Measurements from ENCODE around the gene CUX1. TPM values are rescaled to one million over a fixed set of nuclear protein-coding genes. Genes with fewer than 3 reads are reported as not detected.

The CUX1 gene
- total and polyA plus RNA-seq, 2 of the 13 experiments (the other 11 are each of a cell fraction or from before 2014, with no cell fraction given): 13.7 to 14.9 TPM

DNA sequence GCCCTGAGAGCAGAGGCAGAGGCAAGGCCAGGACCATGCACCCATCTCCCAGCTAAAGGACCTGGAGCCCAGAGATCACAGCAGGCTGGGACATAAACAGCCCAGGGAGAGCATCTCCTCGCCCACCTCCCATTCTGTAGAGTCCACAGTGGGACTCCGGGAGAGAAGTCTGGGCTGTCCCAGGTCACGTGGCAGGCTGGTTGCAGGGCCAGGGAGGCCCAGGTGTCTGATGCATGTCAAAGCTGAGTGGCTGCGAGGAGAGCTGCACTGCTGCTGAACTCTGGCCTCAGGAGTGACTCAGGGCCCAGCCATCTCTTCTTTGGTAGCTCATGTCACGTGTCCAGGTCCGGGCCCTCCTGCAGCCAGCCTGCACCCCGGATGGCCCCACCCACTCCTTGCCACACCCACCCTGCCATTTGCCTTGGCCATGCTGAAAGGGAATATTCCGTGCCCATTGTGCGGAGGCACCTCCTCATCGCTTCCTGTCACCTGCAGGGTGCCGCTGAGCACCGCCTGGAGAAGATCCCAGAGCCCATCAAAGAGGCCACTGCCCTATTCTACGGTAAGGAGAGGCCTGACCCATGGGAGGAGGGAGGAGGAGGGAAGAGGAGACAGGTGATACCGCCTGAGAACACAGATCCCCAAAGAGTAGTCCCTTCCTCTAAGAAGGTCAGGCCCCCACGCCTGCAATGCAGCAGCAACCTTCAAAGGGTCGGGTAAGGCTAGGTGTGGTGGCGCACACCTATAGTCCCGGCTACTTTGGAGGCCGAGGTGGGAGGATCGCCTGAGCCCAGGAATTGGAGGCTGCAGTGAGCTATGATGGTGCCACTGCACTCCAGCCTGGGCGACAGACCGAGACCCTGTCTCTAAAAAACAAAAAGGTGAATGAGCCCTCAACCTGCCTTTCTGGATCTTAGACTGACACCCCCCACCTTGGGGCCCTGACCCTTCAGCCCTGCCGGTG lies 456.6 kb downstream of the CUX1 start (continued):
- TF ChIP-seq ZNF891 (CRISPR knock-in tag; IDR thresholded peaks at IDR 0.05) (no peak), THAP11 (CRISPR knock-in tag; IDR thresholded peaks at IDR 0.05) (peak; percentile 73; the same call in 1 of the 2 replicates), NFE2 (CRISPR knock-in tag; IDR thresholded peaks at IDR 0.05) (no peak), IKZF1 (IDR thresholded peaks at IDR 0.05) (no peak), CREM (IDR thresholded peaks at IDR 0.05) (no peak), CREM (CRISPR knock-in tag; IDR thresholded peaks at IDR 0.05) (no peak), MAF1 (CRISPR knock-in tag; IDR thresholded peaks at IDR 0.05; ENCODE audit: borderline replicate concordance) (no peak), ZNF275 (CRISPR knock-in tag; IDR thresholded peaks at IDR 0.05; ENCODE audit: borderline replicate concordance) (0 out of 2 replicates have a peak, but pooled peaks have one; percentile 45), MZF1 (CRISPR knock-in tag; IDR thresholded peaks at IDR 0.05; ENCODE audit: borderline replicate concordance) (no peak), PTBP1 (IDR thresholded peaks at IDR 0.05; ENCODE audit: low read depth, low read length, poor library complexity, severe bottlenecking) (no peak), HOXA7 (CRISPR knock-in tag; IDR thresholded peaks at IDR 0.05) (no peak), ZNF331 (CRISPR knock-in tag; IDR thresholded peaks at IDR 0.05) (peak; percentile 50; the same call in 1 of the 2 replicates), ZNF441 (CRISPR knock-in tag; IDR thresholded peaks at IDR 0.05; ENCODE audit: borderline replicate concordance) (peak; percentile 55; the same call in 1 of the 2 replicates), ZIK1 (CRISPR knock-in tag; IDR thresholded peaks at IDR 0.05; ENCODE audit: borderline replicate concordance, low read depth) (peak; percentile 82), TBX2 (CRISPR knock-in tag; IDR thresholded peaks at IDR 0.05; ENCODE audit: borderline replicate concordance) (peak; percentile 63; the same call in 1 of the 2 replicates), ZNF451 (CRISPR knock-in tag; IDR thresholded peaks at IDR 0.05) (0 out of 2 replicates have a peak, but pooled peaks have one; percentile 56), HIVEP1 (CRISPR knock-in tag; IDR thresholded peaks at IDR 0.05) (peak; percentile 43; the same call in 1 of the 2 replicates), KDM4B (CRISPR knock-in tag; IDR thresholded peaks at IDR 0.05) (peak; percentile 62; the same call in 1 of the 2 replicates), SIN3B (IDR thresholded peaks at IDR 0.05; ENCODE audit: low read length) (no peak), RELA (CRISPR knock-in tag; IDR thresholded peaks at IDR 0.05) (no peak), GTF3A (CRISPR knock-in tag; conservative IDR thresholded peaks at IDR 0.05) (0 out of 2 replicates have a peak, but pooled peaks have one; percentile 27), SMARCC2 (IDR thresholded peaks at IDR 0.05) (no peak), FOXA1 (IDR thresholded peaks at IDR 0.05) (no peak), FOXA1 (CRISPR knock-in tag; IDR thresholded peaks at IDR 0.05) (no peak), HOXA9 (CRISPR knock-in tag; IDR thresholded peaks at IDR 0.05; ENCODE audit: borderline replicate concordance) (no peak), SSRP1 (CRISPR knock-in tag; IDR thresholded peaks at IDR 0.05) (no peak)
- TF ChIP-seq, protein P1, sequence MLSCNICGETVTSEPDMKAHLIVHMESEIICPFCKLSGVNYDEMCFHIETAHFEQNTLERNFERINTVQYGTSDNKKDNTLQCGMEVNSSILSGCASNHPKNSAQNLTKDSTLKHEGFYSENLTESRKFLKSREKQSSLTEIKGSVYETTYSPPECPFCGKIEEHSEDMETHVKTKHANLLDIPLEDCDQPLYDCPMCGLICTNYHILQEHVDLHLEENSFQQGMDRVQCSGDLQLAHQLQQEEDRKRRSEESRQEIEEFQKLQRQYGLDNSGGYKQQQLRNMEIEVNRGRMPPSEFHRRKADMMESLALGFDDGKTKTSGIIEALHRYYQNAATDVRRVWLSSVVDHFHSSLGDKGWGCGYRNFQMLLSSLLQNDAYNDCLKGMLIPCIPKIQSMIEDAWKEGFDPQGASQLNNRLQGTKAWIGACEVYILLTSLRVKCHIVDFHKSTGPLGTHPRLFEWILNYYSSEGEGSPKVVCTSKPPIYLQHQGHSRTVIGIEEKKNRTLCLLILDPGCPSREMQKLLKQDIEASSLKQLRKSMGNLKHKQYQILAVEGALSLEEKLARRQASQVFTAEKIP (CRISPR knock-in tag; IDR thresholded peaks at IDR 0.05; ENCODE audit: borderline replicate concordance): no peak
- TF ChIP-seq, protein P2, sequence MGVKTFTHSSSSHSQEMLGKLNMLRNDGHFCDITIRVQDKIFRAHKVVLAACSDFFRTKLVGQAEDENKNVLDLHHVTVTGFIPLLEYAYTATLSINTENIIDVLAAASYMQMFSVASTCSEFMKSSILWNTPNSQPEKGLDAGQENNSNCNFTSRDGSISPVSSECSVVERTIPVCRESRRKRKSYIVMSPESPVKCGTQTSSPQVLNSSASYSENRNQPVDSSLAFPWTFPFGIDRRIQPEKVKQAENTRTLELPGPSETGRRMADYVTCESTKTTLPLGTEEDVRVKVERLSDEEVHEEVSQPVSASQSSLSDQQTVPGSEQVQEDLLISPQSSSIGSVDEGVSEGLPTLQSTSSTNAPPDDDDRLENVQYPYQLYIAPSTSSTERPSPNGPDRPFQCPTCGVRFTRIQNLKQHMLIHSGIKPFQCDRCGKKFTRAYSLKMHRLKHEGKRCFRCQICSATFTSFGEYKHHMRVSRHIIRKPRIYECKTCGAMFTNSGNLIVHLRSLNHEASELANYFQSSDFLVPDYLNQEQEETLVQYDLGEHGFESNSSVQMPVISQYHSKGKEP (CRISPR knock-in tag; IDR thresholded peaks at IDR 0.05): no peak
